ENCODE data around the gene TPSG1.

DNA sequence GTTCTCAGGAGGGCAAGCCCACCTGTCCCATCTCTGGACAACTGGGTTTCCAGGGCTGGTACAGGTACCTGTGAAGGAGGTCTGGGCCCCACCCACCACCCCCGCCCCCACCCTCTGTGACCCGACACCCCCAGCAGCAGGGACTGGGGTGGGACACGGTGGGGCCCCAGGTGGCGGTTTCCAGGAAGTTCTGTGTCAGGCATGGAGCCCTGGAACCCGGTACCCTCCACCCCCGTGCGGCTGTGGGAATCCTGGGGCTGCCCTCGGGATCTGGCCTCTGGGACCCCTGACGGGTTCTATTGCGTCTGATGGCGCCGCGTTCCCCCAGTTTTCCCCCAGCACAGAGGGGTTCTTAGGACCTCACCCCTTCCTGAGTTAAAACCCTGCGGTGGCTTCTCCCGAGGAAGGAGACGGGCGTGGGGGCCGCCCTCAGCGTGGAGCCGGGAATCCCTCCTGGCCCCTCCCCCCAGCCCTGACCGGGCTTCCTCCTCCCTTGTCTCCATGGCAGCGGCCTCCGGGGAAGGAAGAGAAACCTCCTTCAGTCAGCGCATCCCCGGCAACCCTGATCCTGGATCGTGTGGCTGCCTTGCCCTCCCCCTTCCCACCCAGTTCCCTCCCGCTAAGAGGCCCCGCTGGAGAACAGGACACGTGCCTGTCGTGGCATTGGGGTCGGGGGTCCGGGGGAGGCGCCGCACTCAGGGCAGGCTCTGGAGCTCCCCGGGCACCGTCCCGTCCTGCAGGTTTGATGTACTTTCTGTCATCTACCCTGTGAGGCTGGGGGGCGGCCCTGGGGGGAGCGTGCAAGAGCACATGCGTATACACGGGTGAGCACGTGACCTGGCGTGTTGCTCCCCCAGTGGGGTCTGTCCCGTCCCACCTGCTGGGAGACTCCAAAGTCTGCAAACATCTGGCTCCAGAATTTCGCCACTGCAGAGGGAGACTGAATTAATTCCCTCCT lies 41.8 kb downstream of the TPSG1 start:
- TF ChIP-seq CTCF (IDR thresholded peaks at IDR 0.05; ENCODE audit: low read depth, low read length) (no peak), MYC (IDR thresholded peaks at IDR 0.05; ENCODE audit: low read depth, low read length) (no peak), POLR2A (IDR thresholded peaks at IDR 0.05; ENCODE audit: extremely low read depth, insufficient read length) (no peak)

Measured in NB4 (cell line).